ENCODE data around the gene HOXA3.

Gene HOXA3

DNA sequence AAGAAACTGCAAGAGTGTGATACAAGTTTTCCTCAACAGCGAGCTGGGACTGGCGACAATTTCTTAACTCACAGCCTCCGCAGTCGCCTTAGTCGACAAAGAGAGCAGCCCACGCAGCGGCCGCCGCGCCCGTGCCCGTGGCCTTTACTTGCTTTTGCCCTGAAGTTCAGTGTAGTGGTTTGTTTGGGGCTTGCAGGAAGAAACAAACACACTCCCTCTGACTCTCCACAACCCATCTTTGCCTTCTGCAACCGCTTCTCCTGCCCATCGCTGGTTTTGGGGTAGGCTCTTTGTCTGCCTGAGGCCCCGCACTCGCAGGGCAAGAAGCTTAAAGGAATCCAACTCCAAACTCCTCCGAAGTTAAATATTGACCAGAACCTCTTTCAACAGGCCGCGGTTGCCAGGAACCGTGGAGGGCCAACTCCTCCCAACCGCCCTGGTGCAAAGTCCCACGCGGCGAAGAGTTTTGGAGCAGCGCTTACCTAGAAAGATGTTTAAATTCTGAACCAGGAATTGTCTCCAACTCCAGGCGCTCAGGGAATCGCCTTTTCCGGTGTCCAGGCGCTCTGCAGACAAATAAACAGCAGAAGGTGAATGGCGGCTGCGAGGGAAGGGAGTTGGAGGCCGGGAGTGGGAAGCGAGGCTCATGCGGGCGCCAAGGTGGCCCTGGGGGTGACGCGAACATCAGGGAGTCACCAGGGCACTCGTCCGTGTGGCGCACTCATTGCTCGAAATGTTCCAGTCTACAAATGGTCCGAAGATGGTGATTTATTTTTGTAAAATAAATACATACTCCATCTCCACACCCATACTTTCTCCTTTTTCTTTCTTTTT lies 30.1 kb downstream of the HOXA3 start:
- H3K27ac ChIP-seq (replicated peaks): no peak overlapping the region
- H3K4me3 ChIP-seq (replicated peaks; ENCODE audit: insufficient read depth, low read length): no peak overlapping the region
- TF ChIP-seq, protein P1, sequence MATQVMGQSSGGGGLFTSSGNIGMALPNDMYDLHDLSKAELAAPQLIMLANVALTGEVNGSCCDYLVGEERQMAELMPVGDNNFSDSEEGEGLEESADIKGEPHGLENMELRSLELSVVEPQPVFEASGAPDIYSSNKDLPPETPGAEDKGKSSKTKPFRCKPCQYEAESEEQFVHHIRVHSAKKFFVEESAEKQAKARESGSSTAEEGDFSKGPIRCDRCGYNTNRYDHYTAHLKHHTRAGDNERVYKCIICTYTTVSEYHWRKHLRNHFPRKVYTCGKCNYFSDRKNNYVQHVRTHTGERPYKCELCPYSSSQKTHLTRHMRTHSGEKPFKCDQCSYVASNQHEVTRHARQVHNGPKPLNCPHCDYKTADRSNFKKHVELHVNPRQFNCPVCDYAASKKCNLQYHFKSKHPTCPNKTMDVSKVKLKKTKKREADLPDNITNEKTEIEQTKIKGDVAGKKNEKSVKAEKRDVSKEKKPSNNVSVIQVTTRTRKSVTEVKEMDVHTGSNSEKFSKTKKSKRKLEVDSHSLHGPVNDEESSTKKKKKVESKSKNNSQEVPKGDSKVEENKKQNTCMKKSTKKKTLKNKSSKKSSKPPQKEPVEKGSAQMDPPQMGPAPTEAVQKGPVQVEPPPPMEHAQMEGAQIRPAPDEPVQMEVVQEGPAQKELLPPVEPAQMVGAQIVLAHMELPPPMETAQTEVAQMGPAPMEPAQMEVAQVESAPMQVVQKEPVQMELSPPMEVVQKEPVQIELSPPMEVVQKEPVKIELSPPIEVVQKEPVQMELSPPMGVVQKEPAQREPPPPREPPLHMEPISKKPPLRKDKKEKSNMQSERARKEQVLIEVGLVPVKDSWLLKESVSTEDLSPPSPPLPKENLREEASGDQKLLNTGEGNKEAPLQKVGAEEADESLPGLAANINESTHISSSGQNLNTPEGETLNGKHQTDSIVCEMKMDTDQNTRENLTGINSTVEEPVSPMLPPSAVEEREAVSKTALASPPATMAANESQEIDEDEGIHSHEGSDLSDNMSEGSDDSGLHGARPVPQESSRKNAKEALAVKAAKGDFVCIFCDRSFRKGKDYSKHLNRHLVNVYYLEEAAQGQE (IDR thresholded peaks at IDR 0.05; ENCODE audit: insufficient replicate concordance, low read depth): no peak
- no peak for TF ChIP-seq GABPA (IDR thresholded peaks at IDR 0.05; ENCODE audit: low read depth)
- TF ChIP-seq POLR2AphosphoS5 (IDR thresholded peaks at IDR 0.05; ENCODE audit: low read depth): no peak
- TF ChIP-seq SPI1 (IDR thresholded peaks at IDR 0.05; ENCODE audit: borderline replicate concordance, low read depth): no peak
- TF ChIP-seq CTCF (IDR thresholded peaks at IDR 0.05; ENCODE audit: insufficient read depth, low read length): no peak
- DNase-seq (ENCODE audit: low read depth in 1 of 2, low spot score in 1 of 2): no peak
- H3K27me3 ChIP-seq (ENCODE audit: insufficient read depth, poor library complexity, severe bottlenecking): peaks cover 4% of the 10 kb centered on the region

GRCh38 chr7:27121684-27122076 lies 30.7 kb downstream of the HOXA3 start:
- Histone ChIP-seq H3K4me3 (replicated peaks; ENCODE audit: insufficient read depth, low read length) (no peak overlapping the region), H3K27me3 (ENCODE audit: insufficient read depth, poor library complexity, severe bottlenecking) (peaks cover 7% of the 10 kb centered on the region), H3K27ac (replicated peaks) (no peak overlapping the region)
- no peak for DNase-seq (ENCODE audit: low read depth in 1 of 2, low spot score in 1 of 2)
- TF ChIP-seq, protein P1 (IDR thresholded peaks at IDR 0.05; ENCODE audit: insufficient replicate concordance, low read depth): no peak
- TF ChIP-seq POLR2AphosphoS5 (IDR thresholded peaks at IDR 0.05; ENCODE audit: low read depth): no peak
- TF ChIP-seq SPI1 (IDR thresholded peaks at IDR 0.05; ENCODE audit: borderline replicate concordance, low read depth): no peak
- TF ChIP-seq GABPA (IDR thresholded peaks at IDR 0.05; ENCODE audit: low read depth): no peak

DNA sequence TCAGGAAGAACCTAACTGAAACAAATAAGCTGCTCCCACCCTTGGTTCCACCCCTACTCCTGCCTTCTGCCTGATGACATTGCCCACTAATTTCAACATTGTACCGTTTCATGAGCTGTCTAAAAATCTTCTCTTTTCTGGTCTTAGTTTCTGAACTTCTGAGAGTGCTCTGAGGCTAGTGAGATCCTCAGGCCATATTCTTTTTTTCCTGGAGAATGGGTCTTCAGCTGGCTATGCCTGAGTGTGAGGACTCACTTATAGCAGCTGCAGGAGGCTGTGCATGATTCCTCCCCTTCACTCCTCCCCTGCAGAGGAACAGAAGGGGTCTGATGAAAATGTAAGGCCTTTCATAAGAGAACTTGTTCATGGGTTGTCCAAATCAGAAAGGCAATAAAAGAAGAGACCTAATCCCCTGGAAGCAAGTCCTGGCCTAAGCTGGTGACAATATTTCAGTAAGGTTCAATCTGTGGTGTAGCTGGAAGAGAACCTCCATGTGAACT lies 32.9 kb downstream of the HOXA3 start:
- TF ChIP-seq SPI1 (IDR thresholded peaks at IDR 0.05; ENCODE audit: borderline replicate concordance, low read depth) (no peak), CTCF (IDR thresholded peaks at IDR 0.05; ENCODE audit: insufficient read depth, low read length) (no peak), POLR2AphosphoS5 (IDR thresholded peaks at IDR 0.05; ENCODE audit: low read depth) (no peak), GABPA (IDR thresholded peaks at IDR 0.05; ENCODE audit: low read depth) (no peak)
- TF ChIP-seq, protein P1 (IDR thresholded peaks at IDR 0.05; ENCODE audit: insufficient replicate concordance, low read depth): no peak
- H3K27ac ChIP-seq (replicated peaks): no peak overlapping the region
- no peak for DNase-seq (ENCODE audit: low read depth in 1 of 2, low spot score in 1 of 2)
- no peak overlapping the region for H3K4me3 ChIP-seq (replicated peaks; ENCODE audit: insufficient read depth, low read length)
- H3K27me3 ChIP-seq (ENCODE audit: insufficient read depth, poor library complexity, severe bottlenecking): peaks cover 3% of the 10 kb centered on the region

All from HL-60 (cell line).